Renal cortex interstitium (tissue), 15 donors: ENCODE data around the gene SAC3D1. TPM values are rescaled to one million over a fixed set of nuclear protein-coding genes. Genes with fewer than 3 reads are reported as not detected.
A peak's percentile ranks its signal among the peaks of the same experiment; 100 is the strongest.
"Not testable (repeated sequence)": the region's sequence is repeated elsewhere in the genome, so short reads cannot be mapped to it uniquely, and the experiment has no call there.

Experiments used
- DNase-seq, 11 donors: peaks; one replicate each; pipeline ENCODE4 v3.0.0-alpha.2; 2013; ENCODE audit warnings: low read depth in 9 of 11, low spot score in 4 of 11; ENCODE audit errors: extremely low read depth in 1 of 11
- long read RNA-seq, 16 experiments: transcript quantifications; one replicate each; lab custom pipeline, GENCODE V29; 2026
- polyA plus RNA-seq, 3 donors: library from polyadenylated mRNA; unstranded; fragments of 120-200 nt; gene quantifications; one replicate each; pipeline ENCODE4 v1.2.1, GENCODE V29; 2013; ENCODE audit not compliant: insufficient read length in 3 of 3

Gene SAC3D1
- polyA plus RNA-seq: 10 to 100 TPM in 2 of 3 donors, 1 to 10 TPM in 1; 8.8 to 18.6 (median 10.5) TPM
- long read RNA-seq, donor 1, transcript SAC3D1-201 (2 exons, 1,566 nt): major isoform, 6 of 6 reads
- long read RNA-seq, donor 1, partial matches to known transcripts: 0 of 6 reads
- long read RNA-seq, donor 1, other reads (novel, unspliced or antisense): 0 of 6 reads
- long read RNA-seq, donor 2, transcript SAC3D1-201 (2 exons, 1,566 nt): major isoform, 11 of 12 reads
- long read RNA-seq, donor 2, partial matches to known transcripts: 0 of 12 reads
- long read RNA-seq, donor 2, other reads (novel, unspliced or antisense): 0 of 12 reads
- long read RNA-seq, donor 3, transcript SAC3D1-201 (2 exons, 1,566 nt): major isoform, 8 of 14 reads
- long read RNA-seq, donor 3, partial matches to known transcripts: 0 of 14 reads
- long read RNA-seq, donor 3, other reads (novel, unspliced or antisense): 0 of 14 reads
- long read RNA-seq, donor 4, transcript SAC3D1-201 (2 exons, 1,566 nt): major isoform, 7 of 8 reads
- long read RNA-seq, donor 4, partial matches to known transcripts: 0 of 8 reads
- long read RNA-seq, donor 4, other reads (novel, unspliced or antisense): 0 of 8 reads
- long read RNA-seq, donor 5: 0 reads
- long read RNA-seq, donor 6, partial matches to known transcripts: 0 of 4 reads
- long read RNA-seq, donor 6, other reads (novel, unspliced or antisense): 0 of 4 reads
- long read RNA-seq, donor 7, transcript SAC3D1-201 (2 exons, 1,566 nt): major isoform, 18 of 20 reads
- long read RNA-seq, donor 7, partial matches to known transcripts: 0 of 20 reads
- long read RNA-seq, donor 7, other reads (novel, unspliced or antisense): 0 of 20 reads
- long read RNA-seq, donor 8, transcript SAC3D1-201 (2 exons, 1,566 nt): major isoform, 13 of 27 reads
- long read RNA-seq, donor 8, partial matches to known transcripts: 13 of 27 reads
- long read RNA-seq, donor 8, other reads (novel, unspliced or antisense): 0 of 27 reads
- long read RNA-seq, donor 9, transcript SAC3D1-201 (2 exons, 1,566 nt): major isoform, 9 of 11 reads
- long read RNA-seq, donor 9, partial matches to known transcripts: 0 of 11 reads
- long read RNA-seq, donor 9, other reads (novel, unspliced or antisense): 0 of 11 reads
- long read RNA-seq, donor 10, transcript SAC3D1-201 (2 exons, 1,566 nt): major isoform, 9 of 14 reads
- long read RNA-seq, donor 10, partial matches to known transcripts: 5 of 14 reads
- long read RNA-seq, donor 10, other reads (novel, unspliced or antisense): 0 of 14 reads
- long read RNA-seq, donor 11, partial matches to known transcripts: 0 of 1 reads
- long read RNA-seq, donor 11, other reads (novel, unspliced or antisense): 0 of 1 reads
- long read RNA-seq, donor 12, partial matches to known transcripts: 0 of 4 reads
- long read RNA-seq, donor 12, other reads (novel, unspliced or antisense): 0 of 4 reads
- long read RNA-seq, donor 13: 0 reads
- long read RNA-seq, donor 14, transcript SAC3D1-201 (2 exons, 1,566 nt): major isoform, 11 of 12 reads
- long read RNA-seq, donor 14, partial matches to known transcripts: 0 of 12 reads
- long read RNA-seq, donor 14, other reads (novel, unspliced or antisense): 0 of 12 reads
- long read RNA-seq, donor 15, partial matches to known transcripts: 0 of 4 reads
- long read RNA-seq, donor 15, other reads (novel, unspliced or antisense): 0 of 4 reads
- long read RNA-seq, donor 16, transcript SAC3D1-201 (2 exons, 1,566 nt): major isoform, 16 of 17 reads
- long read RNA-seq, donor 16, partial matches to known transcripts: 0 of 17 reads
- long read RNA-seq, donor 16, other reads (novel, unspliced or antisense): 0 of 17 reads

DNA sequence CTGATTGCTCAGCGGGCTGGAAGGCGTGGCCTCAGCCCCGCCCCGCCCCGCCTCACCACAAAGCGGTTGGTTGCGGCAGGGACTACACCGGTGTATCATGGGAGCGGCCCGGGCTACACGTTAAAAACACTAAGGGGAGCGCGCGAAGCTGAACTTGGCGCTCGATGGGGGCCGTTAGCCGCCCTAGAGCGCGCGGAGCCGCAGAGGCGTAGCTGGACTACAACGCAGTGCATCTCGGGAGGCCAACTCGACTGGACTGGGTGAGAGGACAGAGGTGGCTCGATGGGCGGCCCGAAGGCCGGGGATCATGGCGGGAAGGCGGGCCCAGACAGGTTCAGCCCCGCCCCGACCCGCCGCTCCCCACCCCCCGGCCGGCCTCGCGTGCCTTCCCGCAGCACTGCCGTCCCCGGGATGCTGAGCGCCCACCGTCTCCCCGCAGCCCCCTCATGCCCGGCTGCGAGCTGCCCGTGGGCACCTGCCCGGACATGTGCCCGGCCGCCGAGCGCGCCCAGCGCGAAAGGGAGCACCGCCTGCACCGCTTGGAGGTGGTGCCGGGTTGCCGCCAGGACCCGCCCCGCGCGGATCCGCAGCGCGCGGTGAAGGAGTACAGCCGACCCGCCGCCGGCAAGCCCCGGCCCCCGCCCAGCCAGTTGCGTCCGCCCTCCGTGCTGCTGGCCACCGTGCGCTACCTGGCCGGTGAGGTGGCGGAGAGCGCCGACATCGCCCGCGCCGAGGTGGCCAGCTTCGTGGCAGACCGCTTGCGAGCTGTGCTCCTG is at the start of gene SAC3D1:
Gene SAC3D1 (plus strand): TSS at position 364 of the 776 bp plus-strand sequence. CDS start 83 bp downstream, at position 447.
- DNase-seq: peak; percentile 79 to 92 (median 88)

DNA sequence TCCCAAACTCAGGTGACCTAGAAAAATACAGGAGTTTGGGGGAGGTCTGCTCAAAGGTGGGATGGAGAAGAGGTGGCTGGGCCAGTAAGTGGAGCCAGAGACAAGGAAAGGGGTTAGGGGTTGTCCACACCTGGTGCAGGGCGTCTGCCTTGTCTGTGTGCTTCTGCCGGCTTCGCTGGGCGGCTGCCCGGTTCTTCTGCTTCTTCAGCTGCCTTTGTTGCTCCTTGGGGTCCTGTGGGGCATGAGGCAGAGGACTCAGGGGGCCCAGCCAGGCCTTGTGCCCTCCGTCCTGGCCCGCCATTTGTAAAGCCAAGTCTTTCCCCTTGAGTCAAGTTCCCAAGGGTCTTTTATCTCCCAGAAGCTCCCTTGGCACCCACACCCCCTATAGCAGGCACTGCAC is 46.7 kb upstream of the SAC3D1 start:
- DNase-seq: no peak

DNA sequence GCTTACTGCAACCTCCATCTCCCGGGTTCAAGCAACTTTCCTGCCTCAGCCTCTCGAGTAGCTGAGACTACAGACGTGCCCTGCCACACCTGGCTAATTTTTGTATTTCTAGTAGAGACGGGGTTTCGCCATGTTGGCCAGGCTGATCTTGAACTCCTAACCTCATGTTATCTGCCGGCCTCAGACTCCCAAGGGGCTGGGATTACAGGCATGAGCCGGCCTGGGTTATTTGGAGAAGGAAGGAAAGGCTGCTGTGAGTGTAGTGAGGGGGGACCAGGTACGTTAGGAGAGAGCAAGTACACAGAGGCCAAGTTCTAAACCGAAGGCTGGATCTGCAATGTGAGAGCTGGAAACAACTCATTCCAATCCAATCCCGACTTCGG is 44.7 kb upstream of the SAC3D1 start:
- no peak for DNase-seq

DNA sequence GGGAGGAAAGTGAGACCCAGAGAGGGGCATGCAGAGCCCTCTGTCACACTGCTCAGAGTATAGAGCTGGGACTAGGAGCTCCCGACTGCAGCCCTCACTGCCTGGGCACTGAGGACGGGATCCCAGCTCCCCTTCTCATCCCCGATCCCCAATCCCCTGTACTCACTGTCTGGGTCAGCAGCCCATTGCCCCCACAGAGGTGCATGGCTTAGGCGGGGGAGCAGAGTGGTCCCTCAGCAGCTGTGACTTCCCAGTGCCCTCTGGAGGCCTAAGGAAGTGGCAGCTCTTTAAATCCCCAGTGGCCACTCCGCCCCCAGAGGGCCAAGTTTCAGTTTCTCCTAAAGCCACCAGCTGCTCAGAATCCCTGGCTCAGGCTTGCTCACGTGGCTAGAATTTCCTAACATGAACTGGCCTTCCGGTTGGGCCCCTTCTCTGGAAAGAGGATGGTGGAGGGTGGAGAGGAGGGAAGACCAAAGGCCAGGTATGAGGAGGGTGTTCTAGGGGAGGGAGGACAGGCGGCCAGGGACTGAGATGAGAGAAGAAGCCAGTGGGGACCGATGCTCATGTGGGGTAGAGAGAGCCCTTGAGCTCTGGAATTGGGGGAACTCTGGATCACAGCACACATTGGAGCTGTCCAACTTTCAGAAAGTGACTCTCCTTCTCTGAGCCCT is 44.2 kb upstream of the SAC3D1 start, which contains the start of gene BATF2:
Gene BATF2 (minus strand): TSS at position 262 of the 671 bp plus-strand sequence. CDS start 57 bp downstream, at position 205.
- DNase-seq: peak in 8 of 11 donors; percentile 65 to 85 (median 76)

DNA sequence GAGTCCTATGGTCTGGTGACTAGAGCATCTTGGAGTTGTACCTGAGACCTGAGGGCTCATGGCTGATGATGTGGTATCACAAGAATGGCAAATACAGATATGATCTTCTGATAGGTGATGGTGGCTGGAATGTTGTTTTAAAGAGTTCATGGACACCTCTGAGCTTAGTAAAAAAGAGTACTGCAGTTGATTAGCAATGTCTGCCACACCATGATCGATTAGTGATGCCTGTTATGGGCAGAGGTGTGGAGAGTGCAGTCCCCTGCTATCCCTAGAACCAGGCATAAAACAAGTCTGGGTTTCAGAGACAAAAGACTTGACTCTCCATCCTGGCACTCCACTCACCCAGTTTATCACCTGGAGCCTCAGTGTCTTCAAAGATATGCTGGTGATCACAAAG is 42.9 kb upstream of the SAC3D1 start:
- no peak for DNase-seq

DNA sequence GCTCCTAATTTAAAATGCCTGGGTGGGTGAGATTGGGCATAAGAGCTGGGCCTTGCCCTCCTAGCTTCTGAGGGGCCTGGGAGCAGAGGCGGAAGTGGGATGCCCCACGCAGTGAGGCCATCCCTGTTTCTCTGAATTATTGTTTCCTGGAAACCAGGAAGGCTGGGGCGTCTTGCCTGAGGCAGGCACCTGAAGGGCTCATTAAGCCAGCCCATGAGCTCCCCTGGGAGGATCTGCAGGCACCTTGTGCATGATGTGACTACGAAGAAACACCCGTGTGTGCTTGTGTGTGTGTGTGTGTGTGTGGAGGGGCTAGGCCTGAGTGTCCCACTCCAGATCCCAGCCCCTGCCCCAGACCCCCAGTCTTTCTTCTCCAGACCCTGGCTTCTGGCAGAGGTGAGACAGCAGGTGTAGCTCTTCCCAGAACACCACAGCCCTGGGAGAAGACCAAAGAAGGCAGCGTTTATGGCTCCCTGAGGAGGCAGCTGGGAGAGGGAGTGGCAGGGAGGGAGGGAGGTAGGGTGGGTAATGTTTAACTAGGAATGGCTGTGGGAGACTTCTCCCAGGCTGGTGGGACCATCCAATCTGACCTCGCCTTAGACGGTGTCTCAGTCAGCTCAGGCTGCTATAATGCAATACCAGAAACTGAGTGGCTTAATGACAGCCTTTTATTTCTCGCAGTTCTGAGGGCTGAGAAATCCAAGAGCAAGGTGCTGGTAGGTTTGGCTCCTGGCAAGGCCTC is 42.1 kb upstream of the SAC3D1 start:
- DNase-seq: no peak

DNA sequence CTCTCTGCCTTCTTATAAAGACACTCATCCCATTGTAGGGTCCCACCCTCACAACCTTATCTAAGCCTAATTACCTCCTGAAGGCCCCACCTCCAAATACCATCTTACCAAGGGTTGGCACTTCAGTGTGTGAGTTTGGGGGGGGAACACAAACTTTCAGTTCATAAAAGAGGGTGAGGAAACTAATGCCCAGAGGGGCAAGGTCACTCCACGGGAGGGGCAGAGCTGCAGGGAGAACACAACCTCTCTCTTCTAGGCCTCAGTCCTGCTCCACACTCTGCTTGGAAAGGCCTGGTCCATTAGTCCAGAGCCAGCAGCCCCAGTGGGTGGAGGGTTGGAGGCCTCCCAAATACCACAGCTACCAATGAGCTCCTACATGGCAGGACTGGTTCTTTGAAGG is 41.5 kb upstream of the SAC3D1 start:
- DNase-seq: no peak

DNA sequence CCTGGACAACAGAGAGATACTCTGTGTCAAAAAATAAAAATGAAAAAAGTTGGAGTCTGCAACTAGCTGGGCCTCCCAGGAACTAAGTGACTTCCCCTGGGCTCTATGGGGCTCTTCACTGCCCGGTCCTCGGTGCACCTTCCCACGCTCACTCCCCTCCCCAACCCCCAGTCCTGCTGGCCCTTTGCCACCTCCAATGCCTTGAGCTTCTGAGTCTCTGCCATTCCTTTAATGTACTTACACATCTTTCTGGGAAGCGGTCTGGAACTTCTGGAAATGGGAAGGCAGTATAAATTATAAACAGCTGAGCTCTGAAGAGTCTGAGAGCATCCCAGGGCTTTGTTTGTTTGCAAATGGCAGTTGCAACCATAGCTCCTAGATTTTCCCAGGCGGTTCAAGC is 38.3 kb upstream of the SAC3D1 start:
- DNase-seq: no peak

DNA sequence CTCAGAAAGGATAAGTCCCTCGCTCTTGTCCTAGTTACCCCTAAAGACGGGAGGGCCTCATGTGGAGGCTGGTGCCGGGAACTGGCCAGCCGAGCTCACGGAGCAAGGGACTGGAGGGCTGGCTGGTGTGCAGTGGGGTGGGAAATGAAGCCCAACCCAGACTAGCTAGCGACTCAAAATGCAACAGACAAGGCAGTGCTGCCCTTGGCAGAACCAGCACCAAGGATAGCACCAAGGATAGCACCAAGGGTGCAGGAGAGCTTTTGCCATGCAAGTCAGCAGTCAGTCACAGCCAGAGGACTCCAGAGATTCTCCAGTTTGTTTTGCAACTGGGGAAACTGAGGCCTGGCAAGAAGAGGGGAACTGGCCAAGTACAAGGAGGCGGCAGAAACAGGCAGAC is 37.7 kb upstream of the SAC3D1 start:
- DNase-seq: no peak

DNA sequence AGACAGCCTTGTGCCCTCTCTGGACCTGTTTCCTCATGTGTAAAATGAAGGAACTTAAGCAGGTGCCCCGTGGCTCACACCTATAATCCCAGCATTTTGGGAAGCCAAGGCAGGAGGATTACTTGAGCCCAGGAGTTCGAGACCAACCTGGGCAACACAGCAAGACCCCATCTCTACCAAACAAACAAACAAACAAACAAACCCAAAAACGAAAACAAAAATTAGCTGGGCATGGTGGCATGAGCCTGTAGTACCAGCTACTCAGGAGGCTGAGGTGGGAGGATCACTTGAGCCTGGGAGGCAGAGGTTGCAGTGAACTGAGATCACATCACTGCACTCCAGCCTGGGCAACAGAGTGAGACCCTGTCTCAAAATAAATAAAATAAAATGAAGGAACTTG is 37.0 kb upstream of the SAC3D1 start:
- DNase-seq: not testable (repeated sequence)

DNA sequence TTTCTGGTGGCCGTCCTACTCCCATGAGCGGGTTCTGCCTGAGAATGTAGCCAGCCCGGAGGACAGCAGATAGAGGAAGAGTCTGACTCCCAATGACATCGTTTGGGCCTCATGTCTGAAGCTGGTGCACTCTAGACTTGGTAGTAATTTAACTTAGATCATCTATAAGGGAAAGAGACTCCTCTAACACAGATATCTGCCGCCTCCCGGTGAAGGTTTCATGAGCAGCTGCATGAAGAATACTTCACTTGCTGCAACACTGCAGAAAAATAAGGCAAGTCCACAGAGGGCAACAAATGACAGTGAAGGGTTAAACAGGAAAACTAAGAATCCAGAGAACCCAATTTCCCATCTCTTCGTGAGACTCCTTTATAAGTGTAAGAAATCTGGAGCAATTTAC is 33.0 kb upstream of the SAC3D1 start:
- no peak for DNase-seq

DNA sequence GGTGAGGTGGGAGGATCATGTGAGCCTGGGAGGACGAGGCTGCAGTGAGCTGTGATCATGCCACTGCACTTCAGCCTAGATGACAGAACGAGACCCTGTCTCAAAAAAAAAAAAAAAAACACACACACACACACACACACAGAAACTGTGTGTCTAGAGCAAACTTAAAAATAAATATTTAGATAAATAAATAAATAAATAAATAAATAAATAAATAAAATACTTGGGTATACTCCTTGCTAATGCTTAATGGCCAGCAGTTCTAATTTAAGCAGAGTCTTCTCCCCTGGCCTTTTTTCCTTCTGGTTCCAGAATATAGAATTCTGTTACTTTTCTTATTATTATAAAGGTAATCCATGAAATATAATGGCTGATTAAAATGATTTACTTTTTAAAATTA is 32.1 kb upstream of the SAC3D1 start:
- DNase-seq: no peak

DNA sequence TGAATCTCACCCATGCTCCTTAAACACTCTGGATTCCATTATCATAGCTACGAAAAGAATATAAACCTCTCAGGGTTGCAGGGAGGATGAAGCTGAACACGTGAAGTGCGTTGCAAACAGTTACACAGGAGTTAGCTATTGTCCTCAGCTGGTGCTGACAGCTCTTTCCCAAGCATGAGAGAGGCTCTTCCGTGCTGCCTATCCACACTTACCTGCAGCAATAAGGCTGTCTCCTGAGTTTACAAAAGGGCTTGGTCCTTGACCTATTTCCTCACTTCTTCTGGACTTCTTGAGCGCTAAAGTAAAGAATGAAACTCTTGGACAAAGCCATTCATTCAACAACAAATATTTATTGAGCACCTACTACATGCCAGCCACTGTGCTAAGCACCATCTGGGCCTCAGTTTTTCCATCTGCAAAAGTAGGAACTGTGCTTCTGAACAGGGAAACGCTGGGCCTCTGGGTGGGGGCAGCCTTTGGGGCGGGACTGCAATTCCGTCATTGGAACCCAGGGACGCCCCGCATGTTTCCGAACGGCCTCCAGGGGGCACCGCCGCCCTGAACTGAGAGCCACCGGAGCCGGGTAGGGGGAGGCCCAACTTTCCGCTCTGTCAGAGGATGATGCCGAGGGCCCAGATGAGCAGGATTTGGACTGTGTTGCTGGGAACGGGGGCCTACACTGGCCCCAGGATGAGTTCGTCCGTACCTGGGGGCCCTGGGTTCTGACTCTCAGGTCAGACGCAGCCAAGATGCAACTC is 27.7 kb upstream of the SAC3D1 start:
- DNase-seq: peak; percentile 72 to 88 (median 82)

DNA sequence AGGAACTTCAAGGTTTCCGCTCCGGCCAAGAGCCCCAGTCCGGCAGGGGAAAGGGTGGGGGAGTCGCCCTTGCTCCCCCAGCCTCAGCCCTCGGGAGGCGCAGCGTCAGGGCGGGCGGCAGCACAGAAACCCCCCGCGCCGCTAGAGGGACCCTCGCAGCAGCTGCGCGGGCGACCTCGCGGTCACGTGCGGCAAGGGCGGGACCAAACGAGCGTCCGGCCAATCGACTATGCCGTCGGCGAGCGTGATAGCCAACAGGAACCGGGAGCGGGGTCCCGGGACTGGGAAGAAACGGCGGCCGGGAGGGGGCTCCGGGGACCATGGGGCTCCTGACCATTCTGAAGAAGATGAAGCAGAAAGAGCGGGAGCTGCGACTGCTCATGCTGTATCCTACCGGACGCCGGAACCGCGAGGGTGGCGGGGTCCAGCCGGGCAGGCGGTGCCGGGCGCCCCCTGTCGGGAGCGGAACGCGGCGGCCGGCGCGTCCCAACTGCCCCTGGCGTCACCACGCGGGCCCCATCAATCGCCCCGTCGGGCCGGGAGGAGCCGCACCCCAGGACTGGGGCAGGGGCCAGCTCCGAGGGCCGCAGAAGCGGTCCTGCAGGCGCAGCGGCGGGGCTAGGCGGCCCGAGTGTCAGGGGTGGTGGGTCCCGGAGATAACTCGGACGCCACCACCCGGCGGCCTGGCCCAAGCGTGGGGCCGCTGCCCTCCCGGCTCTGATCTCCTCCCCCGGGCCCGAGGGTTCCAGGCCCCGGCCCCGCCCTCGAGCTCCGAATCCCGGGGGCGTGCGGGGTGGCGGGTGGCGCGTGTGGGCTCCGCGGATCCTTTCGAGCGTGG is 26.9 kb upstream of the SAC3D1 start, which contains the start of gene ARL2:
Gene ARL2 (plus strand): TSS at position 273 of the 838 bp plus-strand sequence. CDS start 48 bp downstream, at position 321.
- peak; percentile 78 to 94 (median 91) for DNase-seq
